HG03521 (cell line): ENCODE measurements around the gene P2RY2.

ENCODE experiments used
- ATAC-seq: cut with Tn5 transposase; IDR thresholded peaks from one replicate; pipeline ENCODE4 v1.9.1; 2021; ENCODE audit warnings: mild to moderate bottlenecking, moderate library complexity; ENCODE audit not compliant: unreplicated experiment

P2RY2 gene

GRCh38 chr11:73281796-73282660 lies 63.9 kb downstream of the P2RY2 start:
- no peak for ATAC-seq

DNA sequence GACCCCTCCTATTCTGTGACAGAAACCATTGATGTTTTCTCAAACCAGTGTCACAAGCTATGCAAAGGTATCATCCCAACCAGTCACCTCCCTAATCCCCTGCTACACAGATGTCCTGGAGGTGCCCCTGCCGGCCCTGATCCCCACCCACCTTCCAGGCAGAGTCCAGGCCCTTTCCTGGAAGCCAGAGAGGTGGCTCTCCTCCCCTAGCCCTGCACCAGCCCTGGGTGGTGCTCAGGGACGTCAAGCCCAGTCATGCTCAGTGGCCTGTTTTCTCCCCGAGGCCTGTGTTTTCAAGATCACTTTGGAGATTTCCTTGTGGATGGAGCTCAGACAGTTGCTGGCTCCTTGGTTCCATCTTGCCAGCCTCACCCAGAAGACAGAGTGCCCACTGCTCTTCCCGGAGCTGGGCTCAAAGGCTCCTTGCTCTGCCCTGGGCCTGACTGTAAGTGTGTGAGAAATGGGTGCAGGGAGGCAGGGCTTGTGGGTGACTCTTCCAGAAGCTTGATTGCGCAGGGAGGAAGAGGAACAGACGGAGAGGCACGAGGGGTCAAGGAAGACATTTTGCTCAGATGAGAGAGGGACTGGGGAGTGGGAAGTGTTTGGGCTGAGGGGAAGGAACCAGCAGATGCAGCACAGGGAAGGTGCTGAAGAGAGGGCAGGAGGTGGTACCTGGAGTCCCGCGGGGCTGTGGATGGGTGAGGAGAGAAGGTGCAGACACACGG lies 65.4 kb downstream of the P2RY2 start:
- no peak for ATAC-seq

GRCh38 chr11:73284106-73284505 lies 66.0 kb downstream of the P2RY2 start:
- ATAC-seq = no peak

DNA sequence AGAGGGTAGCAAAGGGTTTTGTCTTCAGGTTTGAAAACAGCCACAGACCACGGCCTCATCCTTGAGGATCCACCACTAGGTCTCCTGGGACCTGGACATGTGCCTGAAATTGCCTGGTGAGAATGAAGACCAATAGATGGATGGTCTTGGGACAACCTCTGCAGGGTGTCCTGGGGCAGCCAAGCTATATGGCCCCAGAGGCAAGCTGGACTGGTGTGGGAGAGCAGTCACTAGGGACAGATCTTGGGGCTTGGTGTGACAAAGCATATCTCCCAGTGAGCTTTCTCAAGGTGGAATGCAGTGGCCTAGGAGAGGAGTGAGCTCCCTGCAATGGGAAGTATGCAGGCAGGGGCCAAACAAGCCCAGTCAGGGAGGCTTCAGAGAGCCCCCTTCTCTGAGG lies 67.6 kb downstream of the P2RY2 start:
- no peak for ATAC-seq
